Hepatocyte (in vitro differentiated cells): ENCODE measurements around the gene CORO2B. TPM values are rescaled to one million over a fixed set of nuclear protein-coding genes. Genes with fewer than 3 reads are reported as not detected.

Experiments
- DNase-seq: peaks from one replicate; pipeline ENCODE4 v3.0.0-alpha.2; 2016; ENCODE audit warnings: low spot score
- H2AFZ ChIP-seq: fragments of 200-600 bp; sonication (generic); 2 replicates; pipeline ENCODE4 v1.6.0; 2016; ENCODE audit warnings: antibody characterized with exemption, mild to moderate bottlenecking
- H3K27ac ChIP-seq: fragments of 200-600 bp; sonication (generic); 2 replicates; pipeline ENCODE4 v1.5.1; 2016; ENCODE audit warnings: mild to moderate bottlenecking
- H3K27me3 ChIP-seq: fragments of 200-600 bp; sonication (generic); 2 replicates; pipeline ENCODE4 v1.6.1; 2016
- H3K36me3 ChIP-seq: fragments of 200-600 bp; sonication (generic); replicated peaks from 2 replicates; pipeline ENCODE4 v1.5.1; 2016; ENCODE audit warnings: low read depth; ENCODE audit not compliant: insufficient read depth
- H3K4me1 ChIP-seq: fragments of 200-600 bp; sonication (generic); 2 replicates; pipeline ENCODE4 v1.5.1; 2016; ENCODE audit warnings: mild to moderate bottlenecking, moderate library complexity; ENCODE audit not compliant: insufficient read depth
- H3K4me2 ChIP-seq: fragments of 200-600 bp; sonication (generic); 2 replicates; pipeline ENCODE4 v1.6.0; 2016
- H3K4me3 ChIP-seq: fragments of 200-600 bp; sonication (generic); 2 replicates; pipeline ENCODE4 v1.5.1; 2016; ENCODE audit warnings: mild to moderate bottlenecking
- H3K79me2 ChIP-seq: fragments of 200-600 bp; sonication (generic); 2 replicates; pipeline ENCODE4 v1.6.0; 2017; ENCODE audit warnings: mild to moderate bottlenecking
- H3K9me2 ChIP-seq: fragments of 200-600 bp; sonication (generic); replicated peaks from 2 replicates; pipeline ENCODE4 v1.6.0; 2017; ENCODE audit warnings: mild to moderate bottlenecking; ENCODE audit not compliant: insufficient read depth
- H3K9me3 ChIP-seq: fragments of 200-600 bp; sonication (generic); 2 replicates; pipeline ENCODE4 v1.5.1; 2016; ENCODE audit warnings: low read depth, mild to moderate bottlenecking
- H4K20me1 ChIP-seq: fragments of 200-600 bp; sonication (generic); 2 replicates; pipeline ENCODE4 v1.6.0; 2016; ENCODE audit warnings: mild to moderate bottlenecking; ENCODE audit not compliant: insufficient read depth, poor library complexity, severe bottlenecking
- EZH2 ChIP-seq: fragments of 200-600 bp; sonication (generic); IDR thresholded peaks from 2 replicates; pipeline ENCODE4 v1.6.1; 2016; ENCODE audit warnings: antibody characterized with exemption, mild to moderate bottlenecking, borderline replicate concordance
- EZH2phosphoT487 ChIP-seq: fragments of 200-600 bp; sonication (generic); IDR thresholded peaks from one replicate; pipeline ENCODE4 v1.6.1; 2018; ENCODE audit warnings: antibody characterized with exemption, mild to moderate bottlenecking, low read depth, moderate library complexity; ENCODE audit not compliant: unreplicated experiment, severe bottlenecking
- WGBS: methylation state at CpG from one replicate; pipeline ENCODE4 v1.1.6; 2016; ENCODE audit warnings: low lambda C conversion rate; ENCODE audit errors: missing lambda C conversion rate; 5-methylcytosine and 5-hydroxymethylcytosine counted together
- polyA plus RNA-seq: library from polyadenylated mRNA; unstranded; fragments of >200 nt; fragmentation: Nextera tagmentation; extraction: Ambion mirVana; gene quantifications from 2 replicates; pipeline ENCODE4 v1.2.1, GENCODE V29; 2016
- total RNA-seq: library from RNA; depleted of rRNA; stranded (reverse); fragments of >200 nt; gene quantifications from 2 replicates; pipeline ENCODE4 v1.2.3, GENCODE V29; 2014
- TF ChIP-seq, protein P1 (sequence below): fragments of 200-600 bp; sonication (generic); IDR thresholded peaks from 2 replicates; pipeline ENCODE4 v1.5.1; 2016; ENCODE audit warnings: antibody characterized with exemption, mild to moderate bottlenecking; ENCODE audit not compliant: poor library complexity

CORO2B gene
- total and polyA plus RNA-seq, 2 experiments from 2014 or later, result 2.9 to 5.1 TPM

DNA sequence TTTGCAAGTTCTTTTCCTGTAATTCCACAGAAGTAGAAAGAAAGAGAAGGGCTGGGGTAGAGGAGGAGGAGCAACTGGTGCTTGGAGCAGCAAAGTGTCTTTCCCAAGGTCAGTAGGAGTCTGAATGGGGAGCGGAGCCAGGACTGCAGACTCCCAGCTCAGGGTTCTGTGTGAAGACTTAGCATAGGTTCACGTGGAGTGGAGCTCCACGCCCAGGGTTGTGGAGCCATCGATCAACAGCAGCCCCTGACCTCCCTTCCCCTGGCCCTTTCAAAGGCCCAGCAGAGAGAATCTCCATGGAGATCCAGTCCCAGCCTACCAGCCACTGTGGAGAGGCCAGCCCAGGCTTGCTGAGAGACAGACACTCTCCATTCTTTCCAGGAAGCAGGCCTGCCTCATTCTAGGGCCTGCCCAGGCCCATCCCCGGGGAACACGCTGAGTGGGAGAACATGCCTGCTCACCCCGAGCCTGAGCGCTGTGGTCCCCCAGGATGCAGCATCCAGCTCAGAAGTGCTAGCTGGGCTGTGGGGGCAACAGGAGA is 62.1 kb downstream of the CORO2B start:
- 80% methylated on average over 8 of the region's 8 CpGs for WGBS

DNA sequence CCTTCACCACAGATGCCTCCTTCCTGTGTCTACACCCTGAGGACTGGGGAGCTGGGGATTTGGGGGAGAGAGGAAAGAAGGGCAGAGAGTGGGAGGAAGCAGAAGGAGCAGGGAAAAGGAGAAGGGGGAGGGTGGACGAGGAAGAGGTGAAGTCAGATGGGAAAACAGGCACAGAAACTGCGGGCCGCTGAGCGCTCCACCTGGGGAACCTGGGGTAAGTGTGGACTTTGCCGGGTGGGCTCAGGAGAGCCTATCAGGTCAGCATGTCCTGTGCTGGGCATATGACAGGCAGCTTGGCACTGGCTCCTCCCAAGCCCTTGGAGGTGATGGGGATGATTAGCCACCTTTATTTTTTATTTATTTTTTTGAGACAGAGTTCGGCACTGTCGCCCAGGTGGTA is 62.6 kb downstream of the CORO2B start:
- Histone ChIP-seq H3K36me3 (no peaks in the 10 kb centered on the region), H3K4me3 (no peak overlapping the region), H4K20me1 (no peaks in the 10 kb centered on the region), H3K9me3 (no peaks in the 10 kb centered on the region), H3K4me2 (no peak overlapping the region), H3K27ac (no peak overlapping the region), H3K9me2 (no peaks in the 10 kb centered on the region), H2AFZ (no peak overlapping the region), H3K4me1 (no peaks in the 10 kb centered on the region), H3K27me3 (no peaks in the 10 kb centered on the region), H3K79me2 (no peaks in the 10 kb centered on the region)
- DNase-seq, result no peak
- TF ChIP-seq EZH2phosphoT487 (no peak), EZH2 (no peak)
- TF ChIP-seq, protein P1, sequence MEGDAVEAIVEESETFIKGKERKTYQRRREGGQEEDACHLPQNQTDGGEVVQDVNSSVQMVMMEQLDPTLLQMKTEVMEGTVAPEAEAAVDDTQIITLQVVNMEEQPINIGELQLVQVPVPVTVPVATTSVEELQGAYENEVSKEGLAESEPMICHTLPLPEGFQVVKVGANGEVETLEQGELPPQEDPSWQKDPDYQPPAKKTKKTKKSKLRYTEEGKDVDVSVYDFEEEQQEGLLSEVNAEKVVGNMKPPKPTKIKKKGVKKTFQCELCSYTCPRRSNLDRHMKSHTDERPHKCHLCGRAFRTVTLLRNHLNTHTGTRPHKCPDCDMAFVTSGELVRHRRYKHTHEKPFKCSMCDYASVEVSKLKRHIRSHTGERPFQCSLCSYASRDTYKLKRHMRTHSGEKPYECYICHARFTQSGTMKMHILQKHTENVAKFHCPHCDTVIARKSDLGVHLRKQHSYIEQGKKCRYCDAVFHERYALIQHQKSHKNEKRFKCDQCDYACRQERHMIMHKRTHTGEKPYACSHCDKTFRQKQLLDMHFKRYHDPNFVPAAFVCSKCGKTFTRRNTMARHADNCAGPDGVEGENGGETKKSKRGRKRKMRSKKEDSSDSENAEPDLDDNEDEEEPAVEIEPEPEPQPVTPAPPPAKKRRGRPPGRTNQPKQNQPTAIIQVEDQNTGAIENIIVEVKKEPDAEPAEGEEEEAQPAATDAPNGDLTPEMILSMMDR, result no peak
- 94% methylated on average over 7 of the region's 7 CpGs for WGBS

More for the DNA sequence above, 62.1 kb downstream of the CORO2B start:
- H4K20me1 ChIP-seq, result no peaks in the 10 kb centered on the region
- H3K27ac ChIP-seq, result no peak overlapping the region
- H3K79me2 ChIP-seq, result no peaks in the 10 kb centered on the region
- no peaks in the 10 kb centered on the region for H3K27me3 ChIP-seq
- TF ChIP-seq, protein P1, result no peak
- TF ChIP-seq EZH2phosphoT487, result no peak
- TF ChIP-seq EZH2, result no peak
- DNase-seq, result no peak
- no peaks in the 10 kb centered on the region for H3K9me2 ChIP-seq
- H3K4me2 ChIP-seq, result no peak overlapping the region
- H3K9me3 ChIP-seq, result no peaks in the 10 kb centered on the region
- H3K36me3 ChIP-seq, result no peaks in the 10 kb centered on the region
- no peak overlapping the region for H3K4me3 ChIP-seq
- H3K4me1 ChIP-seq, result no peaks in the 10 kb centered on the region
- H2AFZ ChIP-seq, result no peak overlapping the region

DNA sequence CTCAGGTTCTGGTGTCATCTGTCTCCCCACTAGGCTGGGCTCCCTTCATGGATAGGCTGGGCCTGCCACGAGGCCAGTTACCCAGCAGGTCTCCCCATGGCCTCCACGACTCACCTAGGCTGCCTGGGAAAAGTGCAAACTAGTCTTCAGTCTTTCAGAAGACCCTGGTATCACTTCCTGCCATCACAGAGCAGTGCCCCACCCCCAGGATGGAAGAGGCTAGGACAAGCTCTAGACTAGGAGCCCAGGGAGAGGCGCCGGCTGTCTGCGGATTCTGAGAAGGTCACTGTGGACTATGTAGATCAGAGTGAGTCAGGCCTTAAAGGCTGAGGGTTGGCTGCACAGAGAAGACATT is 63.7 kb downstream of the CORO2B start:
- 82% methylated on average over 5 of the region's 5 CpGs for WGBS
- no peaks in the 10 kb centered on the region for H3K9me3 ChIP-seq

More for the DNA sequence above, 63.7 kb downstream of the CORO2B start:
- no peak overlapping the region for H3K4me2 ChIP-seq
- no peak for DNase-seq
- no peaks in the 10 kb centered on the region for H3K79me2 ChIP-seq
- H3K27ac ChIP-seq, result no peak overlapping the region
- no peak overlapping the region for H3K4me3 ChIP-seq
- H3K4me1 ChIP-seq, result no peaks in the 10 kb centered on the region
- H3K27me3 ChIP-seq, result no peaks in the 10 kb centered on the region
- TF ChIP-seq, protein P1, result no peak
- TF ChIP-seq EZH2 (no peak), EZH2phosphoT487 (no peak)
- no peaks in the 10 kb centered on the region for H4K20me1 ChIP-seq
- no peak overlapping the region for H2AFZ ChIP-seq
- H3K36me3 ChIP-seq, result no peaks in the 10 kb centered on the region
- no peaks in the 10 kb centered on the region for H3K9me2 ChIP-seq
